VCaP (cell line): ENCODE data around the gene ACBD6.

Experiments used
- H3K27ac ChIP-seq: fragments of 450-650 bp; 2 replicates; pipeline ENCODE4 v1.5.1; 2017
- CTCF ChIP-seq: fragments of 450-650 bp; conservative IDR thresholded peaks from 2 replicates; pipeline ENCODE4 v1.5.1; 2017; ENCODE audit warnings: mild to moderate bottlenecking, moderate library complexity

The ACBD6 gene

GRCh38 chr1:180301135-180301742 is 201.1 kb downstream of the ACBD6 start:
- no peak for TF ChIP-seq CTCF
- no peak overlapping the region for H3K27ac ChIP-seq

GRCh38 chr1:180299479-180300221 is 202.7 kb downstream of the ACBD6 start:
- TF ChIP-seq CTCF = no peak
- H3K27ac ChIP-seq = no peak overlapping the region

GRCh38 chr1:180295999-180296398 is 206.4 kb downstream of the ACBD6 start:
- H3K27ac ChIP-seq = no peak overlapping the region
- TF ChIP-seq CTCF = no peak

GRCh38 chr1:180294711-180295110 is 207.7 kb downstream of the ACBD6 start:
- no peak for TF ChIP-seq CTCF
- no peak overlapping the region for H3K27ac ChIP-seq

- H3K27ac ChIP-seq = no peak overlapping the region
- no peak for TF ChIP-seq CTCF
These were observed 211.4 kb downstream of the ACBD6 start for GRCh38 chr1:180291004-180291403.

GRCh38 chr1:180290265-180291001 is 211.9 kb downstream of the ACBD6 start:
- H3K27ac ChIP-seq = no peak overlapping the region
- no peak for TF ChIP-seq CTCF

- H3K27ac ChIP-seq = no peak overlapping the region
- no peak for TF ChIP-seq CTCF
These were observed 213.4 kb downstream of the ACBD6 start for GRCh38 chr1:180288940-180289339.
